ENCODE data around the gene PLXNA3. TPM values are rescaled to one million over a fixed set of nuclear protein-coding genes. Genes with fewer than 3 reads are reported as not detected.
A peak's percentile ranks its signal among the peaks of the same experiment; 100 is the strongest.

The PLXNA3 gene
- total and polyA plus RNA-seq, 10 of the 15 experiments (the other 5 are each of a cell fraction or from before 2014, with no cell fraction given) = 0.26 to 26.8 (median 3.4) TPM

DNA sequence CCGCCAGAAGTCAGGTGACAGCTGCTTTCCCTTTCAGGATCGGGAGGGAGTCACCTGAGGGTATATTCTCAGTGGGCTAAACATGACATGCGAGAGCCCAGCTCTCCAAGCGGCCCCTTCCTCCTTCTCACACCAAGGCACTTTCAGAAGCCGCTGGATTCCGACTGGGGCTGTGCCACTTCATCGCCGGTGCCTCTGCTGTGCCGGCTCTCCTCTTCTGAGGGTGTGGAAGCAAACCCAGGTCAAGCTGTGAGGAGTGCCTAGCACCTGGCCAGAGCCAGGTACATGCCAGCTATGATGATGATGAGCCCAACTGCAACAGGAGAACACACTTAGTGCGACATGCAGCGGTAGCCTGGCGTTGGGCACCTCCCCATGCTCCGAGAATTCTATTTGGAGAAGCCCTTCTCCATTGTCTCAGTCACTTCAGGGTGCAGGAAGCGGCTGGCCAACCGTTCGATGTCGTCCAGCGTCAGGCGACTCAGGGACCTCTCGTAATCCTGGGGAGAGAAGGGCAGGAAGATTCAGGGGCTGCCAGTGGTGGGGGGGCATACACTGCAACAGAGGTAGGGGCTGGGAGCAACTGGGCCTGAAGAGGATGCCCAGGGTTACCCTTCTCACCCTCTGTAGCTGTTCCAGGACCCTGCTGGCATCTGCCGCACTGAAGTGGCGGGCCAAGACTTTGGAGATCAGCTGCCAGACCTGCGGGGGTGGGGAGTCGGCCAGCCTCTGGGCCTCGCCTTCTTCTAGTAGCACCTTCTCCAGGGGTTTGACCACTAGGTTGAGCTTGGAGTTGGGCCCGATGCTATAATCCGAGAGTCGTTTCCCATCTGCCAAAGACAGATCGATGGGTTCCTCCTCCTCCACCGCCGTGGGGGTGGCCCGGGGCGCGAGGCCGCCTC is 27.3 kb downstream of the PLXNA3 start:
- TF ChIP-seq FOXK2 (IDR thresholded peaks at IDR 0.05) = no peak
- TF ChIP-seq CHD4 (IDR thresholded peaks at IDR 0.05) = no peak
- 0 out of 3 replicates have a peak, but pooled peaks of 1 of the 2 experiments have one; percentile 14 for TF ChIP-seq EGR1 (IDR thresholded peaks at IDR 0.05; ENCODE audit: borderline replicate concordance in 1 of 2, low read depth in 2 of 2, low read length in 2 of 2)
- TF ChIP-seq, protein P1, sequence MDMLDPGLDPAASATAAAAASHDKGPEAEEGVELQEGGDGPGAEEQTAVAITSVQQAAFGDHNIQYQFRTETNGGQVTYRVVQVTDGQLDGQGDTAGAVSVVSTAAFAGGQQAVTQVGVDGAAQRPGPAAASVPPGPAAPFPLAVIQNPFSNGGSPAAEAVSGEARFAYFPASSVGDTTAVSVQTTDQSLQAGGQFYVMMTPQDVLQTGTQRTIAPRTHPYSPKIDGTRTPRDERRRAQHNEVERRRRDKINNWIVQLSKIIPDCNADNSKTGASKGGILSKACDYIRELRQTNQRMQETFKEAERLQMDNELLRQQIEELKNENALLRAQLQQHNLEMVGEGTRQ (IDR thresholded peaks at IDR 0.05; ENCODE audit: borderline replicate concordance, low read depth, low read length) = no peak
- Histone ChIP-seq H3K27ac (ENCODE audit: control insufficient read depth, insufficient read depth) (peak overlapping the region; percentile 42; the same call in 1 of the 2 replicates), H3K4me1 (ENCODE audit: control insufficient read depth, insufficient read depth, low read length) (peaks cover 8% of the 10 kb centered on the region; the same call in 1 of the 2 replicates), H3K27me3 (replicated peaks in 1 of 2; ENCODE audit: control insufficient read depth in 2 of 2, insufficient read depth in 2 of 2, low read length in 1 of 2) (no peaks in the 10 kb centered on the region), H3K79me2 (ENCODE audit: control insufficient read depth, insufficient read depth, low read length) (peaks cover 21% of the 10 kb centered on the region), H3K4me3 (peak overlapping the region; percentile 64), H3K9me3 (replicated peaks; ENCODE audit: control insufficient read depth, insufficient read depth, low read length) (no peaks in the 10 kb centered on the region; the same call in 2 of the 3 replicates), H3K36me3 (ENCODE audit: control insufficient read depth in 2 of 2, insufficient read depth in 2 of 2, low read length in 1 of 2) (peaks cover 0 to 2% of the 10 kb centered on the region in 2 experiments; a peak in 2 of 4 replicates), H2AFZ (ENCODE audit: control insufficient read depth, low read depth, low read length) (no peak overlapping the region), H4K20me1 (ENCODE audit: control insufficient read depth, insufficient read depth) (no peaks in the 10 kb centered on the region), H3K9ac (ENCODE audit: control insufficient read depth, insufficient read depth, low read length) (peak overlapping the region; percentile 75), H3K4me2 (ENCODE audit: control insufficient read depth, insufficient read depth) (peak overlapping the region; percentile 77)
- intact Hi-C loops (cut with micrococcal nuclease; ENCODE audit: unreplicated experiment) (no loop called here), in situ Hi-C loops (cut with MboI) (no loop called here)
- ATAC-seq (no peak), FAIRE-seq (no peak), DNase-seq (ENCODE audit: low read depth, low spot score) (no peak)
- ChIA-PET POLR2A (interaction anchor here (1.0 to 1.3 kb wide), 2 partner anchors 9 to 25 kb away, joined by 3 to 4 read pairs; no protein-coding TSS in a partner anchor), RAD21 (ENCODE audit: unreplicated experiment) (interaction anchor here (1.4 kb wide), 1 partner anchor 12 kb away, joined by 4 read pairs; no protein-coding TSS in a partner anchor), SMC1A (ENCODE audit: uncharacterized antibody, unreplicated experiment) (interaction anchor here (1.5 to 1.6 kb wide), 2 partner anchors 8 to 41 kb away, joined by 3 to 7 read pairs; no protein-coding TSS in a partner anchor), CTCF (interaction anchor here (1.0 to 2.1 kb wide), 2 partner anchors 42 to 86 kb away, joined by 5 to 6 read pairs; no protein-coding TSS in a partner anchor)
- 60% methylated on average over 35 of the region's 35 CpGs for WGBS (ENCODE audit: insufficient coverage, insufficient replicate concordance, low lambda C conversion rate, missing lambda C conversion rate)
- TSS peak; percentile 26 for BruUV-seq (replicated peaks)
